Loucy (cell line): ENCODE data around the gene TVP23A.

Experiments used
- H2AFZ ChIP-seq: fragments of 200-600 bp; sonication (generic); 2 replicates; pipeline ENCODE4 v1.6.0; 2016; ENCODE audit warnings: antibody characterized with exemption, mild to moderate bottlenecking, low read length, moderate library complexity
- H3F3A ChIP-seq: fragments of 200-600 bp; 2 replicates; pipeline ENCODE4 v1.6.0; 2016; ENCODE audit warnings: antibody characterized with exemption, low read depth, mild to moderate bottlenecking
- H3K27me3 ChIP-seq: fragments of 200-600 bp; sonication (generic); 2 replicates; pipeline ENCODE4 v1.6.1; 2014; ENCODE audit warnings: low read length, mild to moderate bottlenecking; ENCODE audit not compliant: insufficient read depth, poor library complexity, severe bottlenecking
- H3K36me3 ChIP-seq: fragments of 200-600 bp; sonication (generic); 2 replicates; pipeline ENCODE4 v1.6.1; 2016; ENCODE audit warnings: low read length; ENCODE audit not compliant: insufficient read depth
- H3K4me1 ChIP-seq: fragments of 200-600 bp; sonication (generic); 2 replicates; pipeline ENCODE4 v1.5.1; 2014; ENCODE audit warnings: low read length, mild to moderate bottlenecking; ENCODE audit not compliant: insufficient read depth, poor library complexity, severe bottlenecking
- H3K4me2 ChIP-seq: fragments of 200-600 bp; sonication (generic); 2 replicates; pipeline ENCODE4 v1.6.0; 2014; ENCODE audit warnings: antibody characterized with exemption, low read length, low read depth, mild to moderate bottlenecking; ENCODE audit not compliant: poor library complexity, severe bottlenecking
- H3K4me3 ChIP-seq: fragments of 200-600 bp; sonication (generic); 2 replicates; pipeline ENCODE4 v1.5.1; 2014; ENCODE audit warnings: low read length, mild to moderate bottlenecking, mixed read lengths; ENCODE audit not compliant: poor library complexity, severe bottlenecking
- H3K79me2 ChIP-seq: fragments of 200-600 bp; sonication (generic); 2 replicates; pipeline ENCODE4 v1.6.1; 2014; ENCODE audit warnings: low read length; ENCODE audit not compliant: insufficient read depth
- H3K9ac ChIP-seq: fragments of 200-600 bp; sonication (generic); 2 replicates; pipeline ENCODE4 v1.6.0; 2014; ENCODE audit warnings: mild to moderate bottlenecking, low read depth, low read length, moderate library complexity; ENCODE audit not compliant: poor library complexity, severe bottlenecking
- H3K9me2 ChIP-seq: fragments of 200-600 bp; sonication (generic); replicated peaks from 2 replicates; pipeline ENCODE4 v1.6.1; 2016; ENCODE audit warnings: low read depth, low read length, mixed read lengths
- H3K9me3 ChIP-seq: fragments of 200-600 bp; sonication (generic); 2 replicates; pipeline ENCODE4 v1.6.1; 2014; ENCODE audit warnings: mild to moderate bottlenecking, antibody characterized with exemption, low read length, low read depth; ENCODE audit not compliant: insufficient read depth
- H4K20me1 ChIP-seq: fragments of 200-600 bp; sonication (generic); 2 replicates; pipeline ENCODE4 v1.6.0; 2014; ENCODE audit warnings: antibody characterized with exemption, low read length, mild to moderate bottlenecking; ENCODE audit not compliant: insufficient read depth, poor library complexity, severe bottlenecking
- EZH2phosphoT487 ChIP-seq: fragments of 200-600 bp; IDR thresholded peaks from 2 replicates; pipeline ENCODE4 v1.6.1; 2018; ENCODE audit warnings: antibody characterized with exemption, mild to moderate bottlenecking, moderate library complexity, borderline replicate concordance
- TF ChIP-seq, protein P1 (sequence below): fragments of 200-600 bp; sonication (generic); conservative IDR thresholded peaks from 2 replicates; pipeline ENCODE4 v1.5.1; 2014; ENCODE audit warnings: mild to moderate bottlenecking, antibody characterized with exemption, low read length

The TVP23A gene

GRCh38 chr16:10760858-10761257 is 57.7 kb downstream of the TVP23A start:
- no peaks in the 10 kb centered on the region for H3K9me3 ChIP-seq
- no peaks in the 10 kb centered on the region for H3K9me2 ChIP-seq
- H3K4me3 ChIP-seq: no peak overlapping the region
- no peaks in the 10 kb centered on the region for H3K79me2 ChIP-seq
- no peak for TF ChIP-seq EZH2phosphoT487
- H2AFZ ChIP-seq: no peak overlapping the region
- no peaks in the 10 kb centered on the region for H4K20me1 ChIP-seq
- peaks cover 23% of the 10 kb centered on the region for H3K4me1 ChIP-seq
- no peak overlapping the region for H3K9ac ChIP-seq
- H3F3A ChIP-seq: no peaks in the 10 kb centered on the region
- H3K36me3 ChIP-seq: no peaks in the 10 kb centered on the region
- H3K27me3 ChIP-seq: no peaks in the 10 kb centered on the region
- no peak overlapping the region for H3K4me2 ChIP-seq

DNA sequence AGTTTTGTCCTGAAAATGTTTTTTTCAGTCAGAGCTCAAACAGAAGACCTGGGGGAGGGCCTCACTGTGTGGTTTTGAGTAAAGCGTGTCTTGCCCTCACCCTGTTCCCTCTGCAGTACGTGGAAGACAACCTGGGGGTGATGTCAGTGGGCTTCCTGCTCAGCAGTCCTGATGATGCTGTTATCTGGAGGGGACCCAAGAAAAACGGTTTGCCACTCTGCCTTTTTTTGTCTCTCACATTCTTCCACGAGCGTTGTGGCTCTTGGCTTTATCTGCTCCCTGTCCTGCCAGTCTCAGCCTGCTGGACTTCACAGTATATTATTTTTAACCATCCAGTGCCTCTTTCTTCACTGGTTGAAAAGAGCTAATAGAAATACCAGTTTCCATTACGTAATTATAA is 62.0 kb downstream of the TVP23A start:
- H3K27me3 ChIP-seq: no peaks in the 10 kb centered on the region
- TF ChIP-seq, protein P1, sequence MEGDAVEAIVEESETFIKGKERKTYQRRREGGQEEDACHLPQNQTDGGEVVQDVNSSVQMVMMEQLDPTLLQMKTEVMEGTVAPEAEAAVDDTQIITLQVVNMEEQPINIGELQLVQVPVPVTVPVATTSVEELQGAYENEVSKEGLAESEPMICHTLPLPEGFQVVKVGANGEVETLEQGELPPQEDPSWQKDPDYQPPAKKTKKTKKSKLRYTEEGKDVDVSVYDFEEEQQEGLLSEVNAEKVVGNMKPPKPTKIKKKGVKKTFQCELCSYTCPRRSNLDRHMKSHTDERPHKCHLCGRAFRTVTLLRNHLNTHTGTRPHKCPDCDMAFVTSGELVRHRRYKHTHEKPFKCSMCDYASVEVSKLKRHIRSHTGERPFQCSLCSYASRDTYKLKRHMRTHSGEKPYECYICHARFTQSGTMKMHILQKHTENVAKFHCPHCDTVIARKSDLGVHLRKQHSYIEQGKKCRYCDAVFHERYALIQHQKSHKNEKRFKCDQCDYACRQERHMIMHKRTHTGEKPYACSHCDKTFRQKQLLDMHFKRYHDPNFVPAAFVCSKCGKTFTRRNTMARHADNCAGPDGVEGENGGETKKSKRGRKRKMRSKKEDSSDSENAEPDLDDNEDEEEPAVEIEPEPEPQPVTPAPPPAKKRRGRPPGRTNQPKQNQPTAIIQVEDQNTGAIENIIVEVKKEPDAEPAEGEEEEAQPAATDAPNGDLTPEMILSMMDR: no peak
- TF ChIP-seq EZH2phosphoT487: no peak
- no peaks in the 10 kb centered on the region for H3F3A ChIP-seq
- no peaks in the 10 kb centered on the region for H4K20me1 ChIP-seq
- no peak overlapping the region for H3K4me2 ChIP-seq
- H3K36me3 ChIP-seq: no peaks in the 10 kb centered on the region
- no peak overlapping the region for H3K9ac ChIP-seq
- H3K4me3 ChIP-seq: no peak overlapping the region
- H3K4me1 ChIP-seq: no peaks in the 10 kb centered on the region
- H3K79me2 ChIP-seq: no peaks in the 10 kb centered on the region
- no peak overlapping the region for H2AFZ ChIP-seq
- no peaks in the 10 kb centered on the region for H3K9me2 ChIP-seq
- no peaks in the 10 kb centered on the region for H3K9me3 ChIP-seq

DNA sequence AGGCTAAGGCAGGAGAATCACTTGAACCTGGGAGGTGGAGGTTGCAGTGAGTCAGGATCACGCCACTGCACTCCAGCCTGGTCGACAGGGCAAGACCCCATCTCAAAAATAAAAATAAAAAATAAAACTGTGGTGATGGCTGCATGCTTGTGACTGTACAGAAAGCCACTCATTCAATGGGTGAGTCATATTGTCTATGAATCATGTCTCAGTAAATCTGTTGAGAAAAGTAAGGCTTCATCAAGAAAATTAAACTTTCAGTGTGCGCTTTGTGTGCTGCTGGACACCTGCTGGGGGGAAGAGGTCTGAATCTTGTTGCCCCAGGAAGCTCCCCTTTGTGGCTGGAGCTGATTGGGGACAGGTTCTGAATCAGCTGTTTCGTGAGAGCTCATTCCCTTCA is 63.7 kb downstream of the TVP23A start:
- no peak overlapping the region for H2AFZ ChIP-seq
- no peaks in the 10 kb centered on the region for H3K36me3 ChIP-seq
- no peak overlapping the region for H3K4me2 ChIP-seq
- no peaks in the 10 kb centered on the region for H3K27me3 ChIP-seq
- TF ChIP-seq, protein P1: no peak
- TF ChIP-seq EZH2phosphoT487: no peak
- no peaks in the 10 kb centered on the region for H3K9me3 ChIP-seq
- no peak overlapping the region for H3K9ac ChIP-seq
- H3K79me2 ChIP-seq: no peaks in the 10 kb centered on the region
- no peaks in the 10 kb centered on the region for H3F3A ChIP-seq
- no peaks in the 10 kb centered on the region for H4K20me1 ChIP-seq
- H3K4me1 ChIP-seq: no peaks in the 10 kb centered on the region
- H3K4me3 ChIP-seq: no peak overlapping the region
- no peaks in the 10 kb centered on the region for H3K9me2 ChIP-seq

DNA sequence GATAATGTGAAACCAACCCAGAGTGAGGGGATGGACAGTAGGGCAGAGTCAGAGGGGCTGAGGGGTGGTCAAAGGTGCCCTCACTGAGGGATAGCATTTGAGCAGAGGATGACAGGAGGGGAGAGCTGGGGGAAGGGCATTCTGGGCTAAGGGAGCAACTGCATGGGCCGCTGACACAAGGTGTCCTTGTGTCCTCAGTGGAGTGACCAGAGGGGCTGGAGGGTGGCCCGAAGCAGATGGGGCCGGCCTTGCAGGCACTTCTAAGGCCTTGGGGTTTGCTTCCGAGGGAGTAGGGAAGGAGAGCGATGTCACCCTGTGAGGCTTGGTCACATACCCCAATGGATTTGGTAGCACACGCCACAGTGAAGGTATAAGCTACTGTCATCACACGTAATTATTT is 64.9 kb downstream of the TVP23A start:
- Histone ChIP-seq H3K36me3 (no peaks in the 10 kb centered on the region), H2AFZ (no peak overlapping the region), H3K27me3 (no peaks in the 10 kb centered on the region), H3K9ac (no peak overlapping the region), H3K9me3 (no peaks in the 10 kb centered on the region), H3K9me2 (no peaks in the 10 kb centered on the region), H3K79me2 (no peaks in the 10 kb centered on the region), H3F3A (no peaks in the 10 kb centered on the region), H4K20me1 (no peaks in the 10 kb centered on the region), H3K4me3 (no peak overlapping the region), H3K4me1 (no peaks in the 10 kb centered on the region), H3K4me2 (no peak overlapping the region)
- TF ChIP-seq EZH2phosphoT487: no peak
- TF ChIP-seq, protein P1: no peak
